AG09309 (cell line): Measurements from ENCODE around the gene EMC1.

ENCODE experiments used
- DNase-seq: peaks from one replicate; pipeline ENCODE4 v3.0.0-alpha.2; 2010; ENCODE audit warnings: low read depth
- H3K4me3 ChIP-seq: 2 replicates; pipeline ENCODE4 v1.5.1; 2011; ENCODE audit warnings: mild to moderate bottlenecking, low read depth, low read length, moderate library complexity; ENCODE audit not compliant: control insufficient read depth
- TF ChIP-seq, protein P1 (sequence below): IDR thresholded peaks from 2 replicates; pipeline ENCODE4 v1.5.1; 2011; ENCODE audit warnings: mild to moderate bottlenecking, low read depth, low read length, inconsistent platforms; ENCODE audit not compliant: insufficient read depth, control insufficient read depth; ENCODE audit errors: missing control alignments

EMC1 gene

DNA sequence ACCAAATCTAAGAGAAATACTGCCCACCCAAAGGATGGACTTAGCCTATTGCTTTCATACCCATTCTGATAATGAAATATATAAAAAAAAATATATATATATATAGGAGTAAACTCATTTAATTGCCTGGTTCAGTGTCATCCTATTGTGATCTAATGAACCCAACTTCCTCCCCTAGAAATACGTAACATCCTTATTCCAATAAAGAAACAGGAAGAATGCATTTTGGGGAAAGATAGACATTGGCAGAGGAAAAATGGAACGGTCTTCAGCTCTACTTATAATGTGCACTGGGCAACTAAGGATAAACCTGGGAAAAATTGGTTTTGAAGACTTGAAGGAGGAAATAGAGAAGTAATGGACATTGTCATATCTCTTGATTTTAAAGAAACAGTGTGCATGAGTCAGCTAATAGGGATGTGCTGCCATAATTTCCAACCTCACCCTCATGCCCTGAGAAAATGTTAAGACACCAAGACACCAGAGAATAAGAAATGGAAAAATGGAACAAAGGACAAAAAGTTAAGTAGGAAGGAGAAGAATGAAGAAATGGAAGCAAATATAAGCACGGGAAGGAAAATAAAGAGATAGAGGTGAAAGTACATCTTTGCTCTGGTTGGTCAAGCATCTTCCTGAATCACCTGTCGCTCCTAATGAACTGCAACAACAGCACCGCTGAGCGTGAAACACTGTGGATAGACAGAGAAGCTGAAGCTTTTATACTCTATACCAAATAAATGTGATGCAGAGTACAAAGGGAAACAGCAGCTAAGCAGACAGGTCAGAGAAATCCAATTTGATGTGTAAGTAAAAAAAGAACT is 46.7 kb downstream of the EMC1 start:
- TF ChIP-seq, protein P1, sequence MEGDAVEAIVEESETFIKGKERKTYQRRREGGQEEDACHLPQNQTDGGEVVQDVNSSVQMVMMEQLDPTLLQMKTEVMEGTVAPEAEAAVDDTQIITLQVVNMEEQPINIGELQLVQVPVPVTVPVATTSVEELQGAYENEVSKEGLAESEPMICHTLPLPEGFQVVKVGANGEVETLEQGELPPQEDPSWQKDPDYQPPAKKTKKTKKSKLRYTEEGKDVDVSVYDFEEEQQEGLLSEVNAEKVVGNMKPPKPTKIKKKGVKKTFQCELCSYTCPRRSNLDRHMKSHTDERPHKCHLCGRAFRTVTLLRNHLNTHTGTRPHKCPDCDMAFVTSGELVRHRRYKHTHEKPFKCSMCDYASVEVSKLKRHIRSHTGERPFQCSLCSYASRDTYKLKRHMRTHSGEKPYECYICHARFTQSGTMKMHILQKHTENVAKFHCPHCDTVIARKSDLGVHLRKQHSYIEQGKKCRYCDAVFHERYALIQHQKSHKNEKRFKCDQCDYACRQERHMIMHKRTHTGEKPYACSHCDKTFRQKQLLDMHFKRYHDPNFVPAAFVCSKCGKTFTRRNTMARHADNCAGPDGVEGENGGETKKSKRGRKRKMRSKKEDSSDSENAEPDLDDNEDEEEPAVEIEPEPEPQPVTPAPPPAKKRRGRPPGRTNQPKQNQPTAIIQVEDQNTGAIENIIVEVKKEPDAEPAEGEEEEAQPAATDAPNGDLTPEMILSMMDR, result no peak
- no peak overlapping the region for H3K4me3 ChIP-seq
- DNase-seq, result no peak

GRCh38 chr1:19203440-19203839 is 47.9 kb downstream of the EMC1 start:
- TF ChIP-seq, protein P1, result no peak
- H3K4me3 ChIP-seq, result no peak overlapping the region
- DNase-seq, result peak; percentile 27

GRCh38 chr1:19202396-19202795 is 48.9 kb downstream of the EMC1 start:
- no peak overlapping the region for H3K4me3 ChIP-seq
- TF ChIP-seq, protein P1, result no peak
- no peak for DNase-seq

DNA sequence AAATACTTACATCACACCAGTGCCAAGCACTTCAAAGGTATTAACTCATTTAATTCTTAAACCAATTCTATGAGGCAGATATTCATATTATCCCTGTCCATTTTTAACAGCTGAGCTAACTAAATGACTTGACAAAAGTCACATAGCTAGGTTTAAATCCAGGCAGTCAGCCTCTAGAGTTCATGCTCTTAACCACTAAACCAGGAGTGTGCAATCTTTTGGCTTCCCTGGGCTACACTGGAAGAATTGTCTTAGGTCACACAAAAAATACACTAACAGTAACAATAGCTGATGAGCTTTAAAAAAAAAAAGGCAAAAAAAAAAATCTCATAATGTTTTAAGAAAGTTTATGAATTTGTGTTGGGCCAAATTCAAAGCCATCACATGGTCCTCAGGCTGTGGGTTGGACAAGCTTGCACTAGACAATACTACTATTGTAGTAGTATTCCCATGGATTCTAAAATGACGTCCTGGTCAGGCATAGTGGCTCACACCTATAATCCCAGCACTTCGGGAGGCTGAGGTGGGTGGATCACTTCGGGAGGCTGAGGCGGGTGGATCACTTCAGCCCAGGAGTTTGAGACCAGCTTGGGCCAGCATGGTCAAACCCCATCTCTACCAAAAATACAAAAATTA is 51.2 kb downstream of the EMC1 start:
- TF ChIP-seq, protein P1, result no peak
- DNase-seq, result no peak
- H3K4me3 ChIP-seq, result no peak overlapping the region

GRCh38 chr1:19199329-19199968 is 51.9 kb downstream of the EMC1 start:
- TF ChIP-seq, protein P1, result no peak
- H3K4me3 ChIP-seq, result no peak overlapping the region
- DNase-seq, result no peak

DNA sequence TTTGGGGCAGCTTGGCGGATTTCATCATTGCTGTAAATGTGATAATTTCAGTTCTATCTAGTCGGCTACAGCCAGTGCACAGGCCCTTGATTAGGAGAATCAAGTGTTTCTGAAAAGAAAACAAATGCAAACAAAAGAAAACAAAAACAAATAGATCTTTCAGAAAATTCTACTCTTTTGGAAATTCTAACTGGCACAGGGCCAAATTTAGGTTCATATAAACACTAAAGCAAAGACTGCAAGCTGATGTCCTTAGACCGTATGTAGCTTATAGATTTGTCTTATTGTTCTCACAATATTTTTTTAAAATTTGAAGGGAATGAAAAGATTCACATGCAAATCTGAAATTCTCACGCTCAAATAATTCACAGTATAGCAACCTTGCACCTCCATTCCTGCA is 52.5 kb downstream of the EMC1 start:
- TF ChIP-seq, protein P1, result no peak
- no peak for DNase-seq

More for the DNA sequence above, 52.5 kb downstream of the EMC1 start:
- H3K4me3 ChIP-seq, result no peak overlapping the region
